ENCODE data around the gene PDGFD. TPM values are rescaled to one million over a fixed set of nuclear protein-coding genes. Genes with fewer than 3 reads are reported as not detected.

The PDGFD gene
- total RNA-seq, 1 donor from 2014 or later: 3.9 TPM

DNA sequence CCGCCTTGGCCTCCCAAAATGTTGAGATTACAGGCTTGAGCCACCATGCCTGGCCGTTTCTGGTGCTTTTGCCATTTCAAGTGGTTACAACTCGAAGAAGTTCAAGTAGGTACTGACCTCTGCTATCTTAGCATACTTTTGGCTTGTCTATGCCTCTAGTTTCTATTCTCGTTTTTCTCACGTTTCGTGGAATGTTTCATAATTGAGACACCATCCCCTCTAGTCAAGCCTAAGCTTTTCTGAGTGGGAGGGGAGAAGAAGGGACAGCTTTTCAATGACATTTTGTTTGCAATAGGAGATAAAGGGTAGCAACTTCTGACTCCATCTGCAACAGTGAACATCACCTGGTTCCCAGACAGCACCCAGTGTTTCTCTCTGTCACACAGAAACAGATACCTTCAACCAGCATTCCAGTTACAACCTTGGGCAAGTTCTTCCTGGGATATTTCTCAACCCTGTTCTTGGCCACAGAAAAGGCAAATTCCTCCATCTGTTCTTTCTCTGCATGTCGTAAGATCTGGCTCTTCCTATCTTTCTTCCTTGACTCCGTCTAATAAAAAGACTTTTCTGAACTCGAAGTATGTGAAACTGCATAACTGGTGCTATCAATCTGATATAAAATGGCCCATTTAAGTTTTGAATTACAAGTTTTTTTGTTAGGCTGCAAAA, 102.0 kb downstream of the PDGFD start:
- DNase-seq (no peak), ATAC-seq (peak in 1 of 2 donors; percentile 54)
- Histone ChIP-seq H3K27ac (no peak overlapping the region), H3K4me1 (peaks cover 14% of the 10 kb centered on the region), H3K9me3 (no peaks in the 10 kb centered on the region), H3K4me3 (no peak overlapping the region), H3K27me3 (ENCODE audit: low read depth) (no peaks in the 10 kb centered on the region), H3K36me3 (no peaks in the 10 kb centered on the region)
- TF ChIP-seq, protein P1, sequence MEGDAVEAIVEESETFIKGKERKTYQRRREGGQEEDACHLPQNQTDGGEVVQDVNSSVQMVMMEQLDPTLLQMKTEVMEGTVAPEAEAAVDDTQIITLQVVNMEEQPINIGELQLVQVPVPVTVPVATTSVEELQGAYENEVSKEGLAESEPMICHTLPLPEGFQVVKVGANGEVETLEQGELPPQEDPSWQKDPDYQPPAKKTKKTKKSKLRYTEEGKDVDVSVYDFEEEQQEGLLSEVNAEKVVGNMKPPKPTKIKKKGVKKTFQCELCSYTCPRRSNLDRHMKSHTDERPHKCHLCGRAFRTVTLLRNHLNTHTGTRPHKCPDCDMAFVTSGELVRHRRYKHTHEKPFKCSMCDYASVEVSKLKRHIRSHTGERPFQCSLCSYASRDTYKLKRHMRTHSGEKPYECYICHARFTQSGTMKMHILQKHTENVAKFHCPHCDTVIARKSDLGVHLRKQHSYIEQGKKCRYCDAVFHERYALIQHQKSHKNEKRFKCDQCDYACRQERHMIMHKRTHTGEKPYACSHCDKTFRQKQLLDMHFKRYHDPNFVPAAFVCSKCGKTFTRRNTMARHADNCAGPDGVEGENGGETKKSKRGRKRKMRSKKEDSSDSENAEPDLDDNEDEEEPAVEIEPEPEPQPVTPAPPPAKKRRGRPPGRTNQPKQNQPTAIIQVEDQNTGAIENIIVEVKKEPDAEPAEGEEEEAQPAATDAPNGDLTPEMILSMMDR (IDR thresholded peaks at IDR 0.05): no peak
- intact Hi-C loops (cut with DNase I): no loop called here

DNA sequence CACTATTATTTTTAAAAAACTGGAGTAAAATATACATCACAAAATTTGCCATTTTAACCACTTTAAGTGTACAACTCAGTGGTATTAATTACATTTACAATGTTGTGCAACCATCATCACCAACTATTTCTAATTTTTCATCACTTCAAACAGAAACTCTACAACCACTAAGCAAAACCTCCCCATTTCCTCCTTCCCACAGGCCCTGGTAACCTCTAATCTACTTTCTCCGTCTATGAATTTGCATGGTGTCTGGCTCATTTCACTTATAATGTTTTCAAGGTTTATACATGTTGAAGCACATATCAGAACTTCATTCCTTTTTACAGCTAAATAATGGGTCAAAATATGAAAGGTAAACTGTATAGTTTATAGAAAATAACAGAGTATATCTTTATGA, 103.1 kb downstream of the PDGFD start:
- TF ChIP-seq, protein P1 (IDR thresholded peaks at IDR 0.05): no peak
- H3K4me3 ChIP-seq: no peak overlapping the region
- intact Hi-C loops (cut with DNase I): no loop called here
- no peak overlapping the region for H3K27ac ChIP-seq
- no peaks in the 10 kb centered on the region for H3K36me3 ChIP-seq
- H3K27me3 ChIP-seq (ENCODE audit: low read depth): no peaks in the 10 kb centered on the region
- H3K4me1 ChIP-seq: peaks cover 14% of the 10 kb centered on the region
- no peak for ATAC-seq
- no peaks in the 10 kb centered on the region for H3K9me3 ChIP-seq
- DNase-seq: no peak

DNA sequence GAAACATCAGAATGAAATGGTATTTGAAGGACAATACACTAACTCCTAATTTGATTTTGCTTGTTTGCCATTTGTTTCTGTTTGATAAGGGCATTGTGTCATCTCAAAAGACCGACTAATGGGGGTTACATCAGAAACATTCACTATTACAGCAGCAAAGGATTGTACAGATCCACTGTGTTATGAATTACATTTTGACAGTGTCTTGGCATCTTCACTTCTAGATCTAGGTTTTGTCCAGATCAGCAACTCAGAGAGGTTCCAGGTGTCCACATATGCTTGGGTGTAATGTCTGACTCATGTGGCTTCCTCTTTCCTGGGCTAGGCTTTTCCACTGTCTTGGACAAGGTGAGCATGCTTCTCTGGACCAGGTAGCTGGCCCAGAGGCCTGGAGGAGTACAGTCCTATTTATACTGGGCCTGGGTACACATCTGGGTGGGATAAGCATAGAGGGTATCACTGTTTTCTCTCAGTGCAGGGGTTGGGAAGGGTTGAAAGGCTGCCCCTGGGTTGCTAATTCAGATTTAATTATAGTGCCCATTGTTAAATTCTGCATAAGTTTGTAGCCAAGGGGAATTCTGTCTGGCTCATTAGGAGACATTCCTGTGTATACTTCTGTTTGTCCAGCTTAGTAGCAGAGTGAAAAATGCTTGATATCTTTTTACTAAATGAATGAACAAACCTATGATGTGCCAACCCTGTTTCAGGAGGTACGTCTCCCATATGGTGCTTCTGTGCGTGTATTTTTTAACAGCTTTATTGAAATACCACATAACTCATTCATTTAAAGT, 103.7 kb downstream of the PDGFD start:
- H3K4me3 ChIP-seq: no peak overlapping the region
- no peaks in the 10 kb centered on the region for H3K27me3 ChIP-seq (ENCODE audit: low read depth)
- H3K9me3 ChIP-seq: no peaks in the 10 kb centered on the region
- intact Hi-C loops (cut with DNase I): no loop called here
- ATAC-seq (peak in 1 of 2 donors; percentile 18), DNase-seq (no peak)
- H3K4me1 ChIP-seq: peaks cover 14% of the 10 kb centered on the region
- H3K36me3 ChIP-seq: no peaks in the 10 kb centered on the region
- no peak overlapping the region for H3K27ac ChIP-seq
- TF ChIP-seq, protein P1 (IDR thresholded peaks at IDR 0.05): no peak

DNA sequence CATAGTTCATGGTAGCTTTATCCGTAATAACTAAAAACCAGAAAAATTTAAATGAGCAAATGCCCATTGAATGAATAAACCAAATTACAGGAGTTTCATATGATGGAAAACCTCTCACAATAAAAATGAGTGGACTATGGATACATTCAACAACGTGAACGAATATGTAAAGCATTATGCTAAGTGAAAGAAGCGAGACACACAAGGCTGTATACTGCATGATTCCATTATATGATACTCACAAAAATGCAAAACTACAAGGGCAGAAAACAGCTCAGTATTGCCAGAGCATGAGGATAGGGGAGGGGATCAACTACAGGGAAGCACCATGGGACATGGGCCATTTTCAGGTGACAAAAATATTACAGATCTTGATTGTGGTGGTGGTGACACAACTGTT, 105.3 kb downstream of the PDGFD start:
- Histone ChIP-seq H3K27ac (no peak overlapping the region), H3K27me3 (ENCODE audit: low read depth) (no peaks in the 10 kb centered on the region), H3K9me3 (no peaks in the 10 kb centered on the region), H3K4me1 (peaks cover 14% of the 10 kb centered on the region), H3K4me3 (no peak overlapping the region), H3K36me3 (no peaks in the 10 kb centered on the region)
- ATAC-seq: no peak
- TF ChIP-seq, protein P1 (IDR thresholded peaks at IDR 0.05): no peak
- no peak for DNase-seq
- intact Hi-C loops (cut with DNase I): no loop called here

DNA sequence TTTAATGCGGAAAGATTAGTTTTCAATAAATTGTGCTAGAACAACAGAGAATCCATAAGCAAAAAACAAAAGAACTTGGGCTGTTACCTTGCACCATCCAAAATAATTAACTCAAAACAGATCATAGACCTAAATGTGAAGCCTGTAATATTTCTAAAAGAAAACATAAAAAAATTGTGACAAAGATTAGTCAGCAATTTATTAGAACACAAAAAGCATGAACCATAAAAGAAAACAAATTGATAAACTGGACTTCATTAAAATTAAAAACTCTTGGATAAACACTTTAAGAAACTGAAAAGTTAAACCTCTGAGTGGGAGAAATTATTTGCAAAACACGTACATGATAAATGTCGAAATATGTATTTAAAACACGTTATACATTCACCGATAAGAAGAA, 106.0 kb downstream of the PDGFD start:
- Histone ChIP-seq H3K9me3 (no peaks in the 10 kb centered on the region), H3K27ac (no peak overlapping the region), H3K4me3 (no peak overlapping the region), H3K36me3 (no peaks in the 10 kb centered on the region), H3K4me1 (peaks cover 13% of the 10 kb centered on the region), H3K27me3 (ENCODE audit: low read depth) (no peaks in the 10 kb centered on the region)
- ATAC-seq: no peak
- TF ChIP-seq, protein P1 (IDR thresholded peaks at IDR 0.05): no peak
- DNase-seq: no peak
- intact Hi-C loops (cut with DNase I): no loop called here

All from lower lobe of right lung (tissue), 2 donors.